NCI-H524 treated with DMSO at 0.1 percent for 48 hours (cell line): ENCODE measurements around the gene NKIRAS2.
"Not testable (repeated sequence)": the region's sequence is repeated elsewhere in the genome, so short reads cannot be mapped to it uniquely, and the experiment has no call there.

Experiments used
- DNase-seq: peaks from one replicate; lab custom pipeline; 2025; lab: John Stamatoyannopoulos, UW

Gene NKIRAS2

GRCh38 chr17:41998497-41998896, 21.4 kb upstream of the NKIRAS2 start:
- DNase-seq = no peak

GRCh38 chr17:42000413-42001133, 19.3 kb upstream of the NKIRAS2 start:
- no peak for DNase-seq

- DNase-seq = no peak
Measured at GRCh38 chr17:42001729-42002128, 18.2 kb upstream of the NKIRAS2 start.

GRCh38 chr17:42002175-42002791, 17.6 kb upstream of the NKIRAS2 start:
- DNase-seq = no peak

GRCh38 chr17:42002792-42003301, 17.0 kb upstream of the NKIRAS2 start:
- DNase-seq = no peak

GRCh38 chr17:42005166-42005565, 14.7 kb upstream of the NKIRAS2 start:
- DNase-seq = no peak

- no peak for DNase-seq
Measured at GRCh38 chr17:42009170-42009569, 10.7 kb upstream of the NKIRAS2 start.

- not testable (repeated sequence) for DNase-seq
Measured at GRCh38 chr17:42010266-42010680, 9.6 kb upstream of the NKIRAS2 start.

GRCh38 chr17:42010898-42011516, 8.9 kb upstream of the NKIRAS2 start:
- no peak for DNase-seq

- not testable (repeated sequence) for DNase-seq
Measured at GRCh38 chr17:42012363-42012762, 7.5 kb upstream of the NKIRAS2 start.

- not testable (repeated sequence) for DNase-seq
Measured at GRCh38 chr17:42013740-42014139, 6.2 kb upstream of the NKIRAS2 start.

GRCh38 chr17:42016411-42016831, 3.5 kb upstream of the NKIRAS2 start:
- no peak for DNase-seq

GRCh38 chr17:42016941-42017865, 2.7 kb upstream of the NKIRAS2 start, which contains the start of gene DNAJC7:
TSS of gene DNAJC7 (minus strand) at chr17:42017439. CDS start at chr17:42017416, 23 bp downstream.
- DNase-seq = peak; percentile 82

- no peak for DNase-seq
Measured at GRCh38 chr17:42017866-42018200, 2.1 kb upstream of the NKIRAS2 start.

GRCh38 chr17:42018339-42018738, 1.6 kb upstream of the NKIRAS2 start:
- no peak for DNase-seq

GRCh38 chr17:42018988-42019387, 902 bp upstream of the NKIRAS2 start:
- DNase-seq = no peak

- not testable (repeated sequence) for DNase-seq
Measured at GRCh38 chr17:42020845-42021244, 955 bp downstream of the NKIRAS2 start.

GRCh38 chr17:42023524-42024349, 3.8 kb downstream of the NKIRAS2 start:
- no peak for DNase-seq

GRCh38 chr17:42025191-42025579, 5.3 kb downstream of the NKIRAS2 start:
- DNase-seq = no peak

- DNase-seq = no peak
Measured at GRCh38 chr17:42025936-42026335, 6.0 kb downstream of the NKIRAS2 start.
